H1 (cell line): ENCODE measurements around the gene ADCY7. TPM values are rescaled to one million over a fixed set of nuclear protein-coding genes. Genes with fewer than 3 reads are reported as not detected.

Experiments
- CTCF ChIA-PET: fragments of 300-600 bp; sonication (Branson Sonifier 250); formaldehyde crosslinking; loops from one replicate; lab custom pipeline; 2021; ENCODE audit not compliant: partially characterized antibody; lab: Charles Lee
- POLR2A ChIA-PET: fragments of 300-600 bp; sonication (Branson Sonifier 250); formaldehyde crosslinking; loops from one replicate; lab custom pipeline; 2021; ENCODE audit warnings: inconsistent platforms; ENCODE audit not compliant: partially characterized antibody; lab: Charles Lee
- DNase-seq, 2 experiments: peaks; one replicate each; pipeline versions ENCODE4 v3.0.0 to v3.0.0-alpha.2; 2010 to 2022; ENCODE audit warnings: low spot score in 2 of 2, low read depth in 1 of 2, mixed read lengths in 1 of 2
- FAIRE-seq: peaks from 2 replicates; lab custom pipeline; 2011; peaks lifted over from hg19 to GRCh38; lab: Jason Lieb, UNC
- H2AFZ ChIP-seq: 2 replicates; pipeline ENCODE4 v1.8.1; 2012; ENCODE audit warnings: low read length, inconsistent platforms
- H2AK5ac ChIP-seq: 2 replicates; pipeline ENCODE4 v1.6.1; 2013; ENCODE audit warnings: low read depth, low read length
- H2BK120ac ChIP-seq: replicated peaks from 2 replicates; pipeline ENCODE3; 2013; ENCODE audit warnings: low read depth, low read length, inconsistent platforms
- H2BK12ac ChIP-seq: 2 replicates; pipeline ENCODE4 v1.6.1; 2013; ENCODE audit warnings: low read depth, low read length
- H2BK15ac ChIP-seq: 2 replicates; pipeline ENCODE4 v1.6.1; 2013; ENCODE audit warnings: low read length
- H2BK20ac ChIP-seq: 2 replicates; pipeline ENCODE4 v1.6.1; 2013; ENCODE audit warnings: low read length
- H2BK5ac ChIP-seq: 2 replicates; pipeline ENCODE4 v1.6.1; 2013; ENCODE audit warnings: low read depth, low read length
- H3K14ac ChIP-seq: 2 replicates; pipeline ENCODE4 v1.6.1; 2013; ENCODE audit warnings: inconsistent platforms; ENCODE audit not compliant: insufficient read length
- H3K18ac ChIP-seq: 2 replicates; pipeline ENCODE4 v1.6.1; 2013; ENCODE audit warnings: low read length; ENCODE audit errors: extremely low read depth
- H3K23ac ChIP-seq: 2 replicates; pipeline ENCODE4 v1.6.1; 2013; ENCODE audit warnings: inconsistent platforms; ENCODE audit not compliant: insufficient read length
- H3K23me2 ChIP-seq: 2 replicates; pipeline ENCODE4 v1.6.1; 2013; ENCODE audit warnings: low read depth, low read length
- H3K27ac ChIP-seq: 2 replicates; pipeline ENCODE4 v1.6.1; 2011; ENCODE audit warnings: low read depth, low read length, inconsistent platforms
- H3K27me3 ChIP-seq, 4 experiments: replicated peaks in 1 of 4; 1 replicate in 1 of 4; 2 replicates in 3 of 4; pipeline versions ENCODE4 v1.6.1 to v1.8.1; 2011 to 2013; ENCODE audit warnings: low read length in 3 of 4, mild to moderate bottlenecking in 3 of 4, inconsistent platforms in 2 of 4, mixed read lengths in 2 of 4, moderate library complexity in 1 of 4; ENCODE audit not compliant: control insufficient read depth in 3 of 4, insufficient read depth in 3 of 4; ENCODE audit errors: extremely low read depth in 1 of 4
- H3K36me3 ChIP-seq, 4 experiments: 2 replicates each; pipeline versions ENCODE4 v1.6.1 to v1.8.1; 2011 to 2013; ENCODE audit warnings: mild to moderate bottlenecking in 4 of 4, low read length in 3 of 4, moderate library complexity in 2 of 4, control low read depth in 1 of 4, inconsistent platforms in 1 of 4; ENCODE audit not compliant: insufficient read depth in 4 of 4, control insufficient read depth in 2 of 4
- H3K4ac ChIP-seq: replicated peaks from 2 replicates; pipeline ENCODE3; 2013; ENCODE audit warnings: low read length, low read depth, mixed read lengths, inconsistent platforms; ENCODE audit not compliant: insufficient read length
- H3K4me1 ChIP-seq, 4 experiments: replicated peaks in 1 of 4; 1 replicate in 1 of 4; 2 replicates in 3 of 4; pipeline versions ENCODE4 v1.6.1 to v1.8.1; 2011 to 2013; ENCODE audit warnings: low read length in 3 of 4, inconsistent platforms in 2 of 4, mixed read lengths in 1 of 4; ENCODE audit not compliant: insufficient read depth in 4 of 4, control insufficient read depth in 3 of 4
- H3K4me2 ChIP-seq, 2 experiments: 2 replicates each; pipeline versions ENCODE4 v1.6.1 to v1.8.1; 2011 to 2013; ENCODE audit warnings: low read depth in 2 of 2, low read length in 2 of 2, control low read depth in 1 of 2, inconsistent platforms in 1 of 2, mild to moderate bottlenecking in 1 of 2; ENCODE audit not compliant: insufficient read depth in 1 of 2
- H3K4me3 ChIP-seq, 4 experiments: fragments of 200-600, 300-600 bp in 1 of 4; sonication (generic), shearing (Covaris generic), sonication (Bioruptor Twin) in 1 of 4; 2 replicates each; pipeline versions ENCODE4 v1.5.1 to v1.8.1; 2011 to 2016; ENCODE audit warnings: low read length in 4 of 4, low read depth in 3 of 4, control low read depth in 2 of 4, inconsistent platforms in 2 of 4, mild to moderate bottlenecking in 2 of 4, mixed read lengths in 1 of 4, moderate library complexity in 1 of 4; ENCODE audit not compliant: insufficient read depth in 2 of 4; ENCODE audit errors: extremely low read depth in 1 of 4
- H3K56ac ChIP-seq: replicated peaks from 2 replicates; pipeline ENCODE3; 2013; ENCODE audit warnings: low read depth, mild to moderate bottlenecking, mixed read lengths, low read length, inconsistent platforms; ENCODE audit not compliant: insufficient read length
- H3K79me1 ChIP-seq: 2 replicates; pipeline ENCODE4 v1.6.1; 2013; ENCODE audit warnings: low read depth, low read length, control low read depth
- H3K79me2 ChIP-seq, 2 experiments: 2 replicates each; pipeline versions ENCODE4 v1.6.1 to v1.8.1; 2012 to 2013; ENCODE audit warnings: low read length in 2 of 2, mild to moderate bottlenecking in 2 of 2, inconsistent platforms in 1 of 2; ENCODE audit not compliant: insufficient read depth in 2 of 2, control insufficient read depth in 1 of 2
- H3K9ac ChIP-seq, 4 experiments: replicated peaks in 1 of 4; 1 replicate in 1 of 4; 2 replicates in 3 of 4; pipeline versions ENCODE4 v1.6.1 to v1.8.1; 2011 to 2013; ENCODE audit warnings: low read depth in 3 of 4, low read length in 3 of 4, control low read depth in 2 of 4, mild to moderate bottlenecking in 2 of 4, moderate library complexity in 2 of 4, inconsistent platforms in 1 of 4; ENCODE audit errors: extremely low read depth in 1 of 4
- H3K9me3 ChIP-seq, 2 experiments: 2 replicates each; pipeline versions ENCODE4 v1.6.1 to v1.8.1; 2012 to 2013; ENCODE audit warnings: mild to moderate bottlenecking in 2 of 2, moderate library complexity in 2 of 2, control low read depth in 1 of 2, inconsistent platforms in 1 of 2, low read depth in 1 of 2, low read length in 1 of 2, mixed read lengths in 1 of 2; ENCODE audit not compliant: insufficient read depth in 2 of 2
- H4K20me1 ChIP-seq, 2 experiments: replicated peaks in 1 of 2; 2 replicates each; pipeline versions ENCODE3 to v1.8.1; 2011 to 2013; ENCODE audit warnings: inconsistent platforms in 2 of 2, low read length in 2 of 2, mild to moderate bottlenecking in 1 of 2; ENCODE audit not compliant: insufficient read depth in 2 of 2, control insufficient read depth in 1 of 2
- H4K5ac ChIP-seq: 2 replicates; pipeline ENCODE4 v1.6.1; 2013; ENCODE audit warnings: low read length, low read depth, mixed read lengths, inconsistent platforms; ENCODE audit not compliant: insufficient read length
- H4K8ac ChIP-seq: 2 replicates; pipeline ENCODE4 v1.8.0; 2013; ENCODE audit warnings: mild to moderate bottlenecking, moderate library complexity, low read length, inconsistent platforms; ENCODE audit not compliant: insufficient read depth; ENCODE audit errors: extremely low read depth
- H4K91ac ChIP-seq: replicated peaks from 2 replicates; pipeline ENCODE3; 2013; ENCODE audit warnings: low read length, mixed read lengths, inconsistent platforms; ENCODE audit not compliant: insufficient read length
- ASH2L ChIP-seq: fragments of 200-600, 300-600 bp; sonication (generic); IDR thresholded peaks from one replicate; pipeline ENCODE4 v1.7.1; 2017; ENCODE audit warnings: low read length
- BRCA1 ChIP-seq: IDR thresholded peaks from 2 replicates; pipeline ENCODE4 v1.6.1; 2012; ENCODE audit warnings: low read depth, low read length, improper control_type of control experiment
- CBX8 ChIP-seq: fragments of 300-800, 300-1000 bp; sonication (generic); IDR thresholded peaks from 2 replicates; pipeline ENCODE4 v1.7.1; 2016; ENCODE audit warnings: low read depth, low read length, borderline replicate concordance
- CEBPB ChIP-seq: IDR thresholded peaks from 2 replicates; pipeline ENCODE4 v1.6.1; 2012; ENCODE audit warnings: low read depth, low read length
- GTF2F1 ChIP-seq: IDR thresholded peaks from 2 replicates; pipeline ENCODE4 v1.6.1; 2012; ENCODE audit warnings: low read depth, low read length, improper control_type of control experiment, borderline replicate concordance
- KDM5A ChIP-seq: fragments of 200-600 bp; IDR thresholded peaks from 2 replicates; pipeline ENCODE4 v1.7.1; 2012; ENCODE audit warnings: mild to moderate bottlenecking, low read length, inconsistent platforms, mixed read lengths
- MAFK ChIP-seq: IDR thresholded peaks from 2 replicates; pipeline ENCODE4 v1.6.1; 2012; ENCODE audit warnings: low read depth, mild to moderate bottlenecking, improper control_type of control experiment, low read length
- POLR2A ChIP-seq, 2 experiments: IDR thresholded peaks; 1 replicate in 1 of 2; 2 replicates in 1 of 2; pipeline ENCODE4 v1.6.1; 2011; ENCODE audit warnings: low read depth in 2 of 2, low read length in 2 of 2, mild to moderate bottlenecking in 2 of 2; ENCODE audit errors: control extremely low read depth in 1 of 2
- POU5F1 ChIP-seq: IDR thresholded peaks from 2 replicates; pipeline ENCODE4 v1.6.1; 2011; ENCODE audit warnings: low read depth, mild to moderate bottlenecking, low read length, moderate library complexity
- SIRT6 ChIP-seq: IDR thresholded peaks from one replicate; pipeline ENCODE4 v1.7.1; 2012; ENCODE audit warnings: low read length, inconsistent platforms
- SP1 ChIP-seq: IDR thresholded peaks from 2 replicates; pipeline ENCODE4 v1.6.1; 2011; ENCODE audit warnings: low read depth, low read length
- SP2 ChIP-seq: IDR thresholded peaks from 2 replicates; pipeline ENCODE4 v1.6.1; 2012; ENCODE audit warnings: mild to moderate bottlenecking, low read length, inconsistent platforms
- SRF ChIP-seq: IDR thresholded peaks from 2 replicates; pipeline ENCODE4 v1.6.1; 2011; ENCODE audit warnings: mild to moderate bottlenecking, low read depth, low read length, moderate library complexity
- SUZ12 ChIP-seq: fragments of 200-600 bp; sonication (generic); IDR thresholded peaks from 2 replicates; pipeline ENCODE4 v1.6.1; 2012; ENCODE audit warnings: mild to moderate bottlenecking, inconsistent platforms, low read length, moderate library complexity, mixed read lengths
- ZNF274 ChIP-seq: IDR thresholded peaks from 2 replicates; pipeline ENCODE4 v1.7.0; 2012; ENCODE audit warnings: low read length, borderline replicate concordance; ENCODE audit errors: extremely low read depth
- WGBS, 2 experiments: shearing (Covaris generic) in 1 of 2; methylation state at CpG; one replicate each; pipeline versions ENCODE4 v1.1.6 to v1.1.7; 2013 to 2015; ENCODE audit warnings: low lambda C conversion rate in 2 of 2, mixed read lengths in 2 of 2, inconsistent platforms in 1 of 2, low coverage in 1 of 2, missing lambda C conversion rate in 1 of 2; ENCODE audit not compliant: insufficient replicate concordance in 2 of 2, insufficient coverage in 1 of 2, insufficient read length in 1 of 2; ENCODE audit errors: extremely low coverage in 1 of 2, missing lambda C conversion rate in 1 of 2; 5-methylcytosine and 5-hydroxymethylcytosine counted together
- polyA plus RNA-seq, 7 experiments: library from polyadenylated mRNA; depleted of rRNA in 3 of 7; stranded (reverse) in 5 of 7; unstranded in 2 of 7; fragments of >200 nt in 5 of 7; fragments of 200-250 nt in 2 of 7; gene quantifications; 1 replicate in 5 of 7; 2 replicates in 1 of 7; 4 replicates in 1 of 7; pipeline versions ENCODE4 v1.2.1 to v1.2.3, GENCODE V29; 2011 to 2013; ENCODE audit warnings: missing spikeins in 2 of 7, mixed read lengths in 2 of 7
- total RNA-seq: library from RNA; stranded (reverse); fragmentation: NEBNext Ultra II Directional; extraction: Animal tissue kit (Norgen Biotek cat#: 25700); gene quantifications from 2 replicates; pipeline ENCODE4 v1.2.1, GENCODE V29; 2021

The ADCY7 gene
- total and polyA plus RNA-seq, 2 of the 8 experiments (the other 6 are each of a cell fraction or from before 2014, with no cell fraction given), result 2.4 to 5.1 TPM

DNA sequence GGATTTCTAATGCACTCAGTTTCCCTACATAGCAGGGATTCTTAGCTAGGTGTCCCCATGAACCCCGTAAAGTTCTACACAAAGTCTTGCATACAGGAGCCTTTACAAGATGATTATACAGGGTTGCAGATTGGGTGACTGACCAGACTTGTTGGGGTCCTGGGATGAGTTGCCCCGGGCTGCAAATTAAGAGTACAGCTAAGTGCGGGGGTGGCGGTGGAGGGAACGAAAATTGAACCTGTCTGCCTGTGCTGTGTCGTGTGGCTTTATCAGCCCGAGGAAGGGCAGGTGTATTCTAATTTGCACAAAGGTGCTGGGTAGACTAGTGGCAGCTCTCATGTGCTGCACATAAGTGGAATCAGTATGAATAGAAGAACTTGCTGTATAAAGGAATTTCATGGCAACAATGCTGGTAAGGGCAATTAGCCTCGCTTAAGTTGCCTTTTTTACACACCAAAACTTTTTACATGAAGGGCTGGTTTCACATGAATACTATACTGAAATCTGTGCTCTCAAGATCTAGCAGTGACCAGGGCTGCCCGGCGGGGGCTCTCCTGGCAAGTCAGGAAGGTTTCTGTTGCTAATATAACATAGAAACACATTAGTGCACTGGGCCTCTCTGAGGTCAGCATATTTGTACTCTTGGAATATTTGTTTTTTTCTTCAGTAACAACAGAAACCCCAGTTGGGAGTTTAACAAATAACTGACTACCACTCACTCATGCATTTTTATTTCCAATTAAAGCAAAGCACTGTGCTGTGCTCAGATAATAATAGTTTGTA, 50.7 kb downstream of the ADCY7 start:
- no peak overlapping the region for H2AFZ ChIP-seq
- no peak overlapping the region for H2AK5ac ChIP-seq
- no peak overlapping the region for H4K91ac ChIP-seq
- H3K27ac ChIP-seq, result no peak overlapping the region
- DNase-seq, result no peak
- H3K23ac ChIP-seq, result no peak overlapping the region
- CTCF ChIA-PET, result interaction anchor here (1.3 to 5.7 kb wide), 4 partner anchors 9 to 43 kb away, joined by 4 to 38 read pairs (median 4); no protein-coding TSS in a partner anchor
- FAIRE-seq, result no peak
- no peak overlapping the region for H2BK15ac ChIP-seq
- 89% methylated on average over 10 of the region's 10 CpGs; no CpG with 5 or more reads in 1 of the 2 experiments for WGBS, 2 experiments
- H3K4me2 ChIP-seq, result no peak overlapping the region
- no peaks in the 10 kb centered on the region for H3K79me2 ChIP-seq
- H3K9ac ChIP-seq, result no peak overlapping the region
- H3K4me3 ChIP-seq, result no peak overlapping the region
- no peaks in the 10 kb centered on the region for H3K9me3 ChIP-seq
- H3K56ac ChIP-seq, result no peak overlapping the region
- no peak overlapping the region for H4K5ac ChIP-seq
- no peak overlapping the region for H2BK120ac ChIP-seq
- no peak overlapping the region for H3K4ac ChIP-seq
- H3K27me3 ChIP-seq, result no peaks in the 10 kb centered on the region
- H2BK20ac ChIP-seq, result no peak overlapping the region
- H4K8ac ChIP-seq, result no peak overlapping the region
- H3K18ac ChIP-seq, result no peak overlapping the region
- H3K79me1 ChIP-seq, result no peaks in the 10 kb centered on the region; the same call in 1 of the 2 replicates
- POLR2A ChIA-PET, result no interaction called here
- no peaks in the 10 kb centered on the region for H3K23me2 ChIP-seq
- TF ChIP-seq BRCA1 (no peak), KDM5A (no peak), SUZ12 (no peak), POU5F1 (no peak), SIRT6 (no peak), SP1 (no peak), GTF2F1 (no peak), SRF (no peak), ASH2L (no peak), CBX8 (no peak), POLR2A (IDR thresholded peaks at IDR 0.05; ENCODE audit: control extremely low read depth in 1 of 2, low read depth in 2 of 2, low read length in 2 of 2) (no peak), CEBPB (no peak), SP2 (no peak), ZNF274 (no peak), MAFK (no peak)
- no peak overlapping the region for H3K14ac ChIP-seq
- H2BK12ac ChIP-seq, result no peak overlapping the region
- H3K4me1 ChIP-seq, result no peaks in the 10 kb centered on the region; a peak in 1 of 7 replicates
- peaks cover 12 to 78% (median 40%) of the 10 kb centered on the region in 4 experiments for H3K36me3 ChIP-seq
- H2BK5ac ChIP-seq, result no peak overlapping the region
- peaks cover 3 to 4% of the 10 kb centered on the region in 2 experiments for H4K20me1 ChIP-seq
